NCI-H2196 treated with DMSO at 0.1 percent for 48 hours (cell line): Measurements from ENCODE around the gene TNFAIP8L2.

Experiments
- DNase-seq: peaks from one replicate; lab custom pipeline; 2025; ENCODE audit not compliant: unreplicated experiment; lab: John Stamatoyannopoulos, UW

The TNFAIP8L2 gene

DNA sequence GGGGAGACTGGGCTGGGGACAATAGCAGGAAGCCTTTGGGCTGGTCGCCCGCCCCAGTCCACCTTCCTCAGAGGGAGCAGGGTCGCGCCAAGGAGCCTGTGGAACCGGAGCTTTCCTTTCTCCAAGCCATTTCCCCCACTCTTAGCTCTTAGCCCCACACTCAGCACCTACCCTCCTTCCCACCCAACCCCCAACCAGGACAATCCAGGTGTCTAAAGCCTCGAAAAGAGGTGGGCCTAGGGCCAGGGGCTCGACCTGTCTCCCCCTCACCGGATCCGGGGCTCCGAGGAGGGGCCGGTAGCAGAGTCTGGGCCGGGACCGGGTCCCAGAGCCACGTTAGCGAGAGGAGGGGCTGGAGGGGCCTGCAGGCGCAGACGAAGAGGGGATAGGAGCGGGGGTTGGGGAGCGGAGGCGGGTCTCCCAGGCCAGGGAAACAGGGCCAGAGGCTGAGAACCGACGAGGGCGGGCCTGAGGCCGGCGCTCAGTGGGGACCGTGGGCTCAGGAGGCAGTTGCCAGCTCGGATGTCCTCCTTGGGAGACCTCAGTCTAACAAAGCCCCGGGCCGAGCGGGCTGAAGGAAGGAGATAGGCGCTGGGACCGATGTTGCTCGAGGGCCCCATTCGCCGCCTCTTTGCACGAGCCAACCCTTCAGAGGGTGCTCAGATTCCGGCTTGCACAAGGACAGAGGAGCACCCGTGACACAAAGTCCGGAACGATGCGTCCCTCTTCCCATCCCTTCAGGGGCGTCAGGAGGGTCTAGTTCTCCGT lies 11.0 kb upstream of the TNFAIP8L2 start:
- DNase-seq, result no peak

- DNase-seq, result no peak
Observed at GRCh38 chr1:151146072-151146411, 10.4 kb upstream of the TNFAIP8L2 start.

DNA sequence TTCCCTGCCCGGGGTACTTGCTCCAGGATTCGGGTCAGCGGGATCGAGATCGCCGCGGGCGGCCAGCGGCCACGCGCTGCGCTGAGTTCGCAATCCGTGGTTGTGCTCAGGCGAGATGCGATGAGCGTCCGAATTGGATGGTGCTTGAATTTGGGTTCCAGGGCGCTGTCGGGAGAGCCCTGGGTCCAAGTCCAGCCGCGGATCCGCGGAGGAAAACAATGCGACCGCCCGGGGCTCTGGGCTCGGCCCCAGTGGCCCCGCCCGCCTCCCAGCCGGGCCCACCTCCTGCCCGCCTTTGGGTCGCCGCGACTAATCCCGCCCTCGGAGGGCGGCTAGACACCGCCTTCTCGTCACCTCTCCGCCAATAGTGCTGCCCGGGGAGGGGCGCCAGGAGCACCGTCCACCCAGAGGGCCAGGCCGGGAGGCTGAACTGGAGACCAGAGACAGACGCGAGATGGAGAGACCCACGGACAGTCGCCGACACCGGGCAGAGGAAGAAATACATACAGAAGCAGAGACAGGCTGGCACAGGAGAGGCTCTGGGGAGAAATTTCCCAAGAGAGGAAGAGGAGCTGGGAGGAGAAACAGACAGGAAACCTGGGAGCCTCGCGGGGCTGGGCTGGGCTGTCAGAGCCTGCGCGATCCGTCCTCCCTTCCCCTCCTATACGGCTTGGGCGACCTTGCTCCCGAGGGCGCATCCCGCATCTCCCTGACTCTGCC lies 9.9 kb upstream of the TNFAIP8L2 start, which contains the start of gene SEMA6C:
Gene SEMA6C (minus strand): TSS at position 220 of the 720 bp plus-strand sequence. CDS start 4,010 bp downstream, outside the sequence.
- peak; percentile 90 for DNase-seq

DNA sequence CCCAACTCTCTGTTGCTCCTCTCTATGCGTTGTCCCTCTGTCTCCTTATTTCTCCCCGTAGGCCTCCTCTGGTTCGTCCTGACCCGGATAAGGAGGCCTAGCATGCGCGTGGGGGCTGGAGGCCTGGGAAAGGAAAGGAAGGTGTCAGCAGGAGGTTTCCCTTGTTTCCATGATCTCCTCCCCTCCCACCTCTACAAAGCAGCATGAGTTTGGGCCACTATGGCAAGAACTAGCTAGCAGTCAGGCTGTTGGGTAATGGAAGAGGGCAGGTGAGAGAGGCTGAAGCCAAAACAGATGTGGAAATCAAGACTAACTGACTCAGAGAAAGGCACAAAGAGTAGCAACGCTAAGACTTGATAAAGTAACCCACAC lies 9.3 kb upstream of the TNFAIP8L2 start:
- DNase-seq, result no peak

- DNase-seq, result no peak
Observed at GRCh38 chr1:151147665-151148064, 8.8 kb upstream of the TNFAIP8L2 start.

DNA sequence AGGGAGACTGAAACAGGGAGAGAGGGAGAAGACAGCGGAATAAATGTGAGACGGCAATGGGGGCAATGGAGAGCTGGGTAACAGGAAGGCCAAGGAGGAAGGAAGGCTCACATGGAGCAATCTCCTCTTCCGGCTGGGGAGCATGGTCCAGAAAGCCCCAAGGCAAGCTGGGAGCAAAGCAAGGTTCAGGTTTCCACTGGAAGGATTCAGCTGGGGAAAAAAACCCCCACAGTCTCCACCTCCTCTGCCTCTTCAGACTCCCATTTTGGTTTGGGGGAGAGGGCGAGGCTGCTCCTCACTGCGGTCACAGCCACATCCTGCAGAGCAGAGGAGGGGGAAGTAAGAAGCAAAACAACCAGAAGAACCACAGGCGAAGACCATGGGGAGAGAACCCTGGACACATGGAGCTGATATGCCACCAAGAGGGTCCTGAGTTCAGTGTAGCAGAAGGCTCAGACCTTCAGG lies 650 bp downstream of the TNFAIP8L2 start:
- DNase-seq, result no peak

- DNase-seq, result no peak
Observed at GRCh38 chr1:151158326-151158725, 1.9 kb downstream of the TNFAIP8L2 start.

DNA sequence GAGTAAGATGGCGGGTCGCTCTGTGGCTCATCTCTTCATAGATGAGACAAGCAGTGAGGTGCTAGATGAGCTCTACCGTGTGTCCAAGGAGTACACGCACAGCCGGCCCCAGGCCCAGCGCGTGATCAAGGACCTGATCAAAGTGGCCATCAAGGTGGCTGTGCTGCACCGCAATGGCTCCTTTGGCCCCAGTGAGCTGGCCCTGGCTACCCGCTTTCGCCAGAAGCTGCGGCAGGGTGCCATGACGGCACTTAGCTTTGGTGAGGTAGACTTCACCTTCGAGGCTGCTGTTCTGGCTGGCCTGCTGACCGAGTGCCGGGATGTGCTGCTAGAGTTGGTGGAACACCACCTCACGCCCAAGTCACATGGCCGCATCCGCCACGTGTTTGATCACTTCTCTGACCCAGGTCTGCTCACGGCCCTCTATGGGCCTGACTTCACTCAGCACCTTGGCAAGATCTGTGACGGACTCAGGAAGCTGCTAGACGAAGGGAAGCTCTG lies 2.4 kb downstream of the TNFAIP8L2 start:
- DNase-seq, result no peak

GRCh38 chr1:151159373-151159772 lies 2.9 kb downstream of the TNFAIP8L2 start:
- no peak for DNase-seq

DNA sequence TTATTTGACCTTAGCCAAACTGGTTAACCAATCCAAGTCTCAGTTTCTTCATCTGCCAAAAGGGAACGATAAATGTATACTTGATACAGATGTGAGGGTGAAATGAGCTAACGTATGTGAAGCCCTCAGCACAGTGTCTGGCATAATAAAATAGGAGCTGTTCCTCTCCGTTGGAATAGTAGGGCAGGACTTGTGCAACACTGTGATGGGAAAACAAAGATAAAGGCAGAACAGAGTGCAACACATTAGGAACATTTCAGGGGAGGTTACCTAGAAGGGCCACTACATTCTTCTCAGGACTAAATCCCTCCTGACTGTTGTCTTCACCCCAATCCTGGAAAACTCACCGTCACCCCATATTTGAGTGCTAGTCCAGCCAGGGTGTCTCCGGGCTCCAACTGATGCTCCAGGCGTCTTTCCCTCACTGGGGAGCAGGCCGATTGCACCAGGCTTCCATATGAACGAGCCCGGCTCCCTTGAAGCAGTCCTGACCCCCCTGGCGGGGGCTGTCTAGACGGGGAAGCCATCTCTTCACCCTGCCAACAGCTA lies 8.4 kb downstream of the TNFAIP8L2 start:
- no peak for DNase-seq

DNA sequence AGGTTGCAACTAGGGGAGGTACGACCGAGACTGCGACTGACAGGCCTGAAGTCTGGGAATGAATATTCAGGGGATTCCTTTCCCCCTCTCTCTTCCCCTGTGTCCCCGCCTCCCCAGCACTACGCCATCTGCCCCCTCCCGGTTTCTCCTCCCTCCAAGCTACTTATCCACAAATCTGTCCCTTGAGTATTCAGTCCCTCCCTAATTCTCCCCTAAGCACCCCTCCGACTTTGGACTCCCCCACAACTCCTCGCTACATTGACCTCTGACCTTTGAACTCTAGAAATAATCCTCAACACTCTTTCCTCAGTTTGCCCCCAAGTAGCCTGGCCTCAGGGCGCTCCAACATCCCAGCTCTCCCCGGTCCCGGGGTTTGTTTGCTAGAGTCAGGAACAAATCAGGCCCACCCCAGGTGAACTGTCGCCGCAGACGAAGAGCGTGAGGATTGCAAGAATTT lies 8.9 kb downstream of the TNFAIP8L2 start:
- DNase-seq, result no peak

- peak; percentile 96 for DNase-seq
Observed at GRCh38 chr1:151165738-151166504, 9.5 kb downstream of the TNFAIP8L2 start, which contains the start of the genes LYSMD1 and SCNM1. TSS of gene LYSMD1 (minus strand) at chr1:151165902. CDS start at chr1:151165258, 644 bp downstream. TSS of gene SCNM1 (plus strand) at chr1:151166144. CDS start at chr1:151166153, 9 bp downstream.

GRCh38 chr1:151166505-151166956 lies 10.1 kb downstream of the TNFAIP8L2 start:
- DNase-seq, result no peak

DNA sequence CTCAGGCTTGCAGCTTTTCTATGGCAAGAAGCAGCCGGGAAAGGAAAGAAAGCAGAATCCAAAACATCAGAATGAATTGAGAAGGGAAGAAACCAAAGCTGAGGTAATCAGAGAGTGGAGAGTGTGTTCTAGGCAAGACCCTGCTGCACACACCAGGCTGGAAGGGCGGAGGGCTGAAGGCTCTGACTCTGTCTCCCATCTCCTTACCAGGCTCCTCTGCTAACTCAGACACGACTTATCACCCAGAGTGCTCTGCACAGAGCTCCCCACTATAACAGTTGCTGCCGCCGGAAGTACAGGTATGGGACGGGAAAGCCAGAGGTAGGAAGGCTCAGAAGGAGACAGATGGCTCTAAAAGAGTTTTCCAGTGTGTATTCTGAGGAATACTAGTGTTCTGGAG lies 10.7 kb downstream of the TNFAIP8L2 start:
- DNase-seq, result no peak

DNA sequence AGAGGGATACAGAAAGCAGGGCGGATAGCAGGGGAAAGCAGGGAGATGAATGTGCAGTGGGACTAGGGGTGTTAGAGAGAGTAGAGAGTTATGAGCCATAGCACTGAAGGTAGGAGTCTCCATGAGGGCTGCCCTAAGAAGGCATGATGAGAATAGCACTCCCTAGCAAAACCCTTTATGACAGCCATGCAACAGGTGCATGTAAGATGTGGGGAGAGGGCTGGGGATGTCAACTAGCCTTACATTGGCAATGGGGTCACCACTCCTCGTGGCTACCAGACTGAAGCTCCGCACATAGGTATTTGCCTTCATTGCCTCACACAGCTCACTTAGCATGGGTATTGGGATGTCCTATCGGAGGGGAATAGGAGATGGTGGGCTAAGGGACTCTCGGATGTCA lies 14.7 kb downstream of the TNFAIP8L2 start:
- no peak for DNase-seq

- no peak for DNase-seq
Observed at GRCh38 chr1:151175041-151175741, 18.7 kb downstream of the TNFAIP8L2 start.

DNA sequence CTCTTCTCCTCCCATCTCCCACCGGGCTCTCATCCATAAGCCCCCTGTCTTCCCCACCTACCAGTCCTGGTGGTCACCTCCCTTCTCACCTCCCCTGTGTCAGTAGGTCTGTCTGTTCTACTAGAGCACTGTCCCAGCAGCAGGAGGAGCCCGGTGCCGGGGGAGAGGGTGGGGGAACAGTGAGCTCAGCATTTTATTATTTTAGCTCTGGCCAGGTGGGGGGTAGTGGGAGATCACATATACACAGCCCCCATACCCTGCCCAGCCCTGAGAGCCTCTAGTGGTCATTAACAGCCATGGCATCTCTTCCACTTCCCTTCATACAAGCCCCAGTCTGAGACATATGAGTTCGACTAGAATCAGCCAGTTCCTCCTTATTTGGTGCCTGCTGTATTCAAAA lies 19.4 kb downstream of the TNFAIP8L2 start, which contains the start of gene TMOD4:
Gene TMOD4 (minus strand): TSS at position 119 of the 400 bp plus-strand sequence. CDS start 1,106 bp downstream, outside the sequence.
- DNase-seq, result peak; percentile 15

DNA sequence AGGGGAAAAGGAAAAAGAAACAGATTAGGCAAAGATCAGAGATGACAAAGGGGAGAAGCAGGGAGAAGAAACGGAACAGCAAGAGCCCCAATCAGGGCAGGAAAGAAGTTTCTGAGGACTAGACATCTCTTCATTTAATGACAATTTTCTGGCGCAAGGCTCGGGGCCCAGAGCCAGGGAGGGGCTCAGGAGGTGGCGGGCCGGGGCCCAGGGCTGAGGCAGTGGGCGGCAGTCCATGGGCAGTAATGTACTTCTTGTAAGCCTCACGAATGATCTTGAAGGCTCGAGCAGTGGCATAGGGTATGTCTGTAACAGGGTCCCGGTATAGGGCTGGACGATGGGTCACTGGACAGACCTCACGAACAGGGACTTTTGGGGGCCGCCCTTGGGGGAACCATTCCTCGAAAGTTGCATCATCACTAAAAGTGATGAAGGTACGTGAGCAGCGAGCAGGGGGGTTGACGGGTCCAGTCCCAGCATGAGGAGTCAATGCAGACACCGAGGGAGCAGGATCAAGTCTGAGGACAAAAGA lies 20.1 kb downstream of the TNFAIP8L2 start:
- no peak for DNase-seq

GRCh38 chr1:151184211-151184610 lies 27.8 kb downstream of the TNFAIP8L2 start:
- DNase-seq, result no peak

DNA sequence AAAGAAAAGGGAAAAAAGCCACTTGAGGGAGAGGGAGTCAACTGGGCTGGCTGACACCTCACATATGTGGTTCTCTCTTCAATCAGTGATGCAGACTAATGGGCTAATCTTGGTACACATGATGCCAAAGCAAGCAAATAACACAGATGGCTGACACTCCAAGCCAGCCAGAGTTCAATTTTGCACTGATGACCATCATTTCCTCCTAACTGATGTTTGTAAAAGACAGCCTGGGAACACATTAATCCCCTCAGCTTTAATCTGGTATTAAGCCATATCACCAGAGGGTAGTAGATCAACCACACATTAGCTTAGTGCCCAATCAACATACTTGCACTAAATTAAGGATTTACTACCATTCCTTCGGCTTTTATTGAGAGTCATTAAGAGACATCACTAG lies 30.8 kb downstream of the TNFAIP8L2 start:
- no peak for DNase-seq
